HepG2 (cell line): ENCODE results near the gene GNA12. TPM values are rescaled to one million over a fixed set of nuclear protein-coding genes. Genes with fewer than 3 reads are reported as not detected.

Source experiments
- ATAC-seq: fragments of 200-7000 bp; cut with Tn5 transposase; 3 replicates; pipeline ENCODE4 v1.9.1; 2020; ENCODE audit warnings: mild to moderate bottlenecking, moderate library complexity
- BruUV-seq: library from RNA; stranded (reverse); fragments of 400-500 nt; replicated peaks from 2 replicates; lab custom pipeline; 2021; lab: Mats Ljungman, UMichigan
- CTCF ChIA-PET: fragments of 300-600 bp; formaldehyde crosslinking; extraction: SDS; loops from one replicate; lab custom pipeline; 2021; ENCODE audit warnings: low total read pairs, inconsistent platforms, low intra/inter-chr PET ratio; lab: Yijun Ruan, JAX
- POLR2A ChIA-PET: fragments of 350-600 bp; sonication (Branson Sonifier 250); formaldehyde crosslinking; loops from one replicate; lab custom pipeline; 2020; ENCODE audit warnings: antibody characterized with exemption, inconsistent platforms; lab: Yijun Ruan, JAX
- DNase-seq: peaks from one replicate; pipeline ENCODE4 v3.0.0-alpha.2; 2015; ENCODE audit warnings: low spot score
- FAIRE-seq: peaks from 3 replicates; lab custom pipeline; 2011; peaks lifted over from hg19 to GRCh38; lab: Jason Lieb, UNC
- H2AFZ ChIP-seq: one replicate; pipeline ENCODE4 v1.6.1; 2011; ENCODE audit warnings: low read length, inconsistent platforms
- H3K27ac ChIP-seq: fragments of 300-600 bp; 3 replicates; pipeline ENCODE4 v1.8.0; 2011; ENCODE audit warnings: mixed run types, mild to moderate bottlenecking, mixed read lengths, low read length, inconsistent platforms; ENCODE audit not compliant: insufficient read depth; ENCODE audit errors: extremely low read length
- H3K27me3 ChIP-seq, 2 experiments: fragments of 200-600 bp in 1 of 2; 2 replicates in 1 of 2; 3 replicates in 1 of 2; pipeline versions ENCODE4 v1.6.0 to v1.8.0; 2011; ENCODE audit warnings: low read length in 2 of 2, mild to moderate bottlenecking in 2 of 2, moderate library complexity in 2 of 2, inconsistent platforms in 1 of 2; ENCODE audit not compliant: insufficient read depth in 2 of 2, control insufficient read depth in 1 of 2
- H3K36me3 ChIP-seq, 2 experiments: fragments of 200-600 bp in 1 of 2; replicated peaks in 1 of 2; 2 replicates in 1 of 2; 3 replicates in 1 of 2; pipeline versions ENCODE4 v1.5.1 to v1.8.0; 2011; ENCODE audit warnings: low read length in 2 of 2, inconsistent platforms in 1 of 2; ENCODE audit not compliant: insufficient read depth in 2 of 2, control insufficient read depth in 1 of 2
- H3K4me1 ChIP-seq: 2 replicates; pipeline ENCODE4 v1.5.1; 2012; ENCODE audit warnings: low read length, inconsistent platforms; ENCODE audit not compliant: insufficient read depth
- H3K4me2 ChIP-seq: 2 replicates; pipeline ENCODE4 v1.6.0; 2011; ENCODE audit warnings: low read depth, low read length, inconsistent platforms
- H3K4me3 ChIP-seq, 3 experiments: fragments of 200-600 bp in 1 of 3; sonication (generic), shearing (Covaris generic) in 1 of 3; replicated peaks in 1 of 3; 2 replicates each; pipeline ENCODE4 v1.5.1; 2011 to 2016; ENCODE audit warnings: low read length in 3 of 3, inconsistent platforms in 2 of 3, low read depth in 2 of 3, mild to moderate bottlenecking in 2 of 3, control low read depth in 1 of 3, mixed read lengths in 1 of 3; ENCODE audit not compliant: insufficient read depth in 1 of 3
- H3K79me2 ChIP-seq: one replicate; pipeline ENCODE4 v1.6.1; 2011; ENCODE audit warnings: low read length, inconsistent platforms; ENCODE audit not compliant: insufficient read depth
- H3K9ac ChIP-seq: 2 replicates; pipeline ENCODE4 v1.6.0; 2011; ENCODE audit warnings: mild to moderate bottlenecking, low read depth, low read length, inconsistent platforms; ENCODE audit not compliant: insufficient read depth
- H3K9me3 ChIP-seq: 2 replicates; pipeline ENCODE4 v1.5.1; 2012; ENCODE audit warnings: mild to moderate bottlenecking, low read length
- H4K20me1 ChIP-seq: 2 replicates; pipeline ENCODE4 v1.6.0; 2011; ENCODE audit warnings: inconsistent platforms, mild to moderate bottlenecking, low read length, moderate library complexity; ENCODE audit not compliant: insufficient read depth
- FOSL2 ChIP-seq: sonication (generic); formaldehyde crosslinking; IDR thresholded peaks from 2 replicates; pipeline ENCODE4 v1.4.0; 2020; ENCODE audit warnings: missing genetic modification reagents
- GRHL1 ChIP-seq: sonication (generic); formaldehyde crosslinking; conservative IDR thresholded peaks from 2 replicates; pipeline ENCODE4 v1.8.0; 2022; ENCODE audit warnings: missing genetic modification reagents
- HOXA9 ChIP-seq: sonication (generic); formaldehyde crosslinking; IDR thresholded peaks from 2 replicates; pipeline ENCODE4 v1.8.1; 2022; ENCODE audit warnings: missing genetic modification reagents, mild to moderate bottlenecking, moderate library complexity, borderline replicate concordance
- NCOA1 ChIP-seq: sonication (generic); formaldehyde crosslinking; IDR thresholded peaks from 2 replicates; pipeline ENCODE4 v1.9.0; 2021; ENCODE audit warnings: missing genetic modification reagents
- NFAT5 ChIP-seq: sonication (generic); formaldehyde crosslinking; IDR thresholded peaks from 2 replicates; pipeline ENCODE4 v1.4.0; 2020; ENCODE audit warnings: missing genetic modification reagents
- PRDM4 ChIP-seq: sonication (generic); formaldehyde crosslinking; IDR thresholded peaks from 2 replicates; pipeline ENCODE4 v1.9.0; 2021; ENCODE audit warnings: missing genetic modification reagents, borderline replicate concordance
- RCOR2 ChIP-seq: IDR thresholded peaks from 2 replicates; pipeline ENCODE4 v1.6.1; 2016; ENCODE audit warnings: missing biosample characterization, missing genetic modification reagents
- REL ChIP-seq: sonication (generic); formaldehyde crosslinking; conservative IDR thresholded peaks from 2 replicates; pipeline ENCODE4 v1.8.0; 2022; ENCODE audit warnings: mild to moderate bottlenecking, missing genetic modification reagents, moderate library complexity
- SALL1 ChIP-seq: sonication (generic); formaldehyde crosslinking; IDR thresholded peaks from 2 replicates; pipeline ENCODE4 v1.8.0; 2022; ENCODE audit warnings: mild to moderate bottlenecking, missing genetic modification reagents
- TARDBP ChIP-seq: sonication (generic); formaldehyde crosslinking; IDR thresholded peaks from 2 replicates; pipeline ENCODE4 v1.8.0; 2022; ENCODE audit warnings: mild to moderate bottlenecking, missing genetic modification reagents
- ZBTB20 ChIP-seq: sonication (generic); formaldehyde crosslinking; IDR thresholded peaks from 2 replicates; pipeline ENCODE4 v1.8.1; 2023; ENCODE audit warnings: missing genetic modification reagents, low read depth, mild to moderate bottlenecking, borderline replicate concordance
- WGBS: methylation state at CpG from one replicate; pipeline ENCODE4 v1.1.6; 2017; ENCODE audit warnings: low lambda C conversion rate; 5-methylcytosine and 5-hydroxymethylcytosine counted together
- in situ Hi-C: cut with HindIII; loops from 2 replicates; pipeline ENCODE4 v1.10.0; 2017; ENCODE audit warnings: low pct_unique_long_range_greater_than_20kb; ENCODE audit not compliant: extremely low pct_ligation_motif_present
- intact Hi-C: fragments of 100-400 bp; cut with micrococcal nuclease; formaldehyde crosslinking; loops from one replicate; pipeline ENCODE4 v1.10.0; 2022; ENCODE audit not compliant: unreplicated experiment
- polyA plus RNA-seq, 8 experiments: library from polyadenylated mRNA; depleted of rRNA in 3 of 8; stranded (reverse) in 7 of 8; unstranded in 1 of 8; fragments of >200 nt; fragmentation: Illumina TruSeq in 4 of 8; extraction: Trizol in 4 of 8; gene quantifications; 2 replicates each; pipeline versions ENCODE4 v1.2.1 to v1.2.3, GENCODE V29; 2011 to 2016; ENCODE audit warnings: low read depth in 4 of 8, missing spikeins in 1 of 8, mixed read lengths in 1 of 8; ENCODE audit not compliant: insufficient read depth in 1 of 8
- total RNA-seq, 5 experiments: library from RNA; depleted of rRNA; stranded (reverse); fragments of >200 nt; fragmentation: Illumina TruSeq; extraction: Trizol; gene quantifications; 2 replicates each; pipeline ENCODE4 v1.2.3, GENCODE V29; 2016; ENCODE audit warnings: low read depth in 1 of 5

GNA12 gene
- total and polyA plus RNA-seq, 2 of the 13 experiments (the other 11 are each of a cell fraction or from before 2014, with no cell fraction given), result 16.2 to 50.9 TPM

- H3K4me3 ChIP-seq, result peak overlapping the region in 1 of 3 experiments; percentile 17; a peak in 1 of 6 replicates
- H3K9me3 ChIP-seq, result no peaks in the 10 kb centered on the region
- H3K9ac ChIP-seq, result peak overlapping the region; percentile 63
- H3K27ac ChIP-seq, result peak overlapping the region; percentile 75
- ChIA-PET POLR2A (interaction anchor here (1.0 to 1.3 kb wide), 4 partner anchors 8 to 99 kb away, joined by 3 to 5 read pairs (median 4); no protein-coding TSS in a partner anchor), CTCF (no interaction called here)
- H4K20me1 ChIP-seq, result no peaks in the 10 kb centered on the region
- DNase-seq (peak; percentile 78), FAIRE-seq (no peak), ATAC-seq (peak; percentile 61)
- intact Hi-C loops (no loop called here), in situ Hi-C loops (no loop called here)
- H3K4me2 ChIP-seq, result peak overlapping the region; percentile 36
- no peaks in the 10 kb centered on the region for H3K36me3 ChIP-seq
- H2AFZ ChIP-seq, result no peak overlapping the region
- H3K79me2 ChIP-seq, result no peaks in the 10 kb centered on the region
- H3K27me3 ChIP-seq, result no peaks in the 10 kb centered on the region
- WGBS, result 25% methylated on average over 4 of the region's 5 CpGs
- peaks cover 50% of the 10 kb centered on the region for H3K4me1 ChIP-seq
- BruUV-seq, result no TSS peak
- TF ChIP-seq TARDBP (CRISPR knock-in tag), result no peak
- no peak for TF ChIP-seq SALL1 (CRISPR knock-in tag)
- no peak for TF ChIP-seq PRDM4
- TF ChIP-seq NFAT5 (CRISPR knock-in tag), result no peak
- no peak for TF ChIP-seq FOSL2 (CRISPR knock-in tag)
- TF ChIP-seq NCOA1 (CRISPR knock-in tag), result no peak
- no peak for TF ChIP-seq HOXA9 (CRISPR knock-in tag)
- no peak for TF ChIP-seq GRHL1 (CRISPR knock-in tag)
- TF ChIP-seq ZBTB20 (CRISPR knock-in tag), result no peak
- TF ChIP-seq REL (CRISPR knock-in tag), result no peak
- no peak for TF ChIP-seq RCOR2 (CRISPR knock-in tag)
These were observed 12.5 kb upstream of the GNA12 start for GRCh38 chr7:2856388-2857169.
